GM12878 (cell line): Measurements from ENCODE around the gene PPP1R26. TPM values are rescaled to one million over a fixed set of nuclear protein-coding genes. Genes with fewer than 3 reads are reported as not detected.

Experiments
- ATF7 ChIP-seq: fragments of 450-650 bp; IDR thresholded peaks from 2 replicates; pipeline ENCODE4 v1.6.1; 2016; ENCODE audit warnings: low read depth, mild to moderate bottlenecking
- CBX3 ChIP-seq: fragments of 200-600 bp; sonication (generic); IDR thresholded peaks from 2 replicates; pipeline ENCODE4 v1.6.1; 2016; ENCODE audit warnings: low read depth, borderline replicate concordance
- CHD2 ChIP-seq: IDR thresholded peaks from 2 replicates; pipeline ENCODE4 v1.6.1; 2011; ENCODE audit warnings: low read depth, low read length, improper control_type of control experiment, borderline replicate concordance
- CTCF ChIP-seq, 3 experiments: IDR thresholded peaks in 2 of 3; conservative IDR thresholded peaks in 1 of 3; 2 replicates each; pipeline ENCODE4 v1.5.1; 2011; ENCODE audit warnings: low read depth in 3 of 3, low read length in 3 of 3, mild to moderate bottlenecking in 3 of 3, control low read depth in 2 of 3, moderate library complexity in 2 of 3, inconsistent platforms in 1 of 3, mixed read lengths in 1 of 3; ENCODE audit not compliant: control insufficient read depth in 2 of 3, insufficient read depth in 1 of 3; ENCODE audit errors: extremely low read depth in 1 of 3
- E4F1 ChIP-seq: fragments of 450-650 bp; IDR thresholded peaks from 2 replicates; pipeline ENCODE4 v1.6.1; 2018; ENCODE audit warnings: borderline replicate concordance, mild to moderate bottlenecking; ENCODE audit not compliant: partially characterized antibody
- EGR1 ChIP-seq, 2 experiments: IDR thresholded peaks; 1 replicate in 1 of 2; 2 replicates in 1 of 2; pipeline ENCODE4 v1.6.1; 2011 to 2012; ENCODE audit warnings: low read depth in 2 of 2, low read length in 2 of 2, borderline replicate concordance in 1 of 2, mild to moderate bottlenecking in 1 of 2, moderate library complexity in 1 of 2
- HDAC6 ChIP-seq: fragments of 200-600 bp; sonication (generic); IDR thresholded peaks from one replicate; pipeline ENCODE4 v1.8.0; 2017; ENCODE audit warnings: antibody characterized with exemption; ENCODE audit not compliant: unreplicated experiment
- IRF4 ChIP-seq: IDR thresholded peaks from 2 replicates; pipeline ENCODE4 v1.6.1; 2011; ENCODE audit warnings: low read depth, low read length
- JUNB ChIP-seq: IDR thresholded peaks from 2 replicates; pipeline ENCODE4 v1.6.1; 2016; ENCODE audit warnings: antibody characterized with exemption, mild to moderate bottlenecking
- JUND ChIP-seq: IDR thresholded peaks from 2 replicates; pipeline ENCODE4 v1.6.1; 2012; ENCODE audit warnings: low read depth, mild to moderate bottlenecking, low read length, improper control_type of control experiment, moderate library complexity
- MAX ChIP-seq: IDR thresholded peaks from 2 replicates; pipeline ENCODE4 v1.6.1; 2012; ENCODE audit warnings: low read depth, low read length, improper control_type of control experiment
- MYC ChIP-seq: IDR thresholded peaks from 2 replicates; pipeline ENCODE4 v1.6.1; 2011; ENCODE audit warnings: mild to moderate bottlenecking, low read length, moderate library complexity, inconsistent platforms; ENCODE audit not compliant: insufficient read depth, insufficient replicate concordance, insufficient read length, severe bottlenecking
- PAX5 ChIP-seq: IDR thresholded peaks from 2 replicates; pipeline ENCODE4 v1.6.1; 2011; ENCODE audit warnings: low read depth, low read length, borderline replicate concordance
- POLR2AphosphoS5 ChIP-seq: IDR thresholded peaks from 2 replicates; pipeline ENCODE4 v1.6.1; 2011; ENCODE audit warnings: mild to moderate bottlenecking, low read length, inconsistent platforms
- RB1 ChIP-seq: fragments of 450-650 bp; formaldehyde crosslinking; IDR thresholded peaks from 2 replicates; pipeline ENCODE4 v1.6.1; 2017; ENCODE audit warnings: mild to moderate bottlenecking, borderline replicate concordance
- SREBF1 ChIP-seq: IDR thresholded peaks from 2 replicates; pipeline ENCODE4 v1.6.1; 2012; ENCODE audit warnings: mild to moderate bottlenecking, low read length
- ZBTB11 ChIP-seq: fragments of 450-650 bp; formaldehyde crosslinking; IDR thresholded peaks from 2 replicates; pipeline ENCODE4 v1.5.0; 2022; ENCODE audit warnings: mild to moderate bottlenecking, missing genetic modification characterization
- polyA plus RNA-seq, 11 experiments: library from polyadenylated mRNA; depleted of rRNA in 4 of 11; unstranded in 6 of 11; stranded (reverse) in 5 of 11; fragments of >200 nt; fragmentation: Nextera tagmentation in 4 of 11; fragmentation: Illumina TruSeq in 1 of 11; extraction: Ambion mirVana in 4 of 11; extraction: Trizol in 1 of 11; gene quantifications; 1 replicate in 1 of 11; 2 replicates in 10 of 11; pipeline versions ENCODE4 v1.2.1 to v1.2.3, GENCODE V29; 2011 to 2016; ENCODE audit warnings: inconsistent platforms in 2 of 11, missing spikeins in 2 of 11, low read depth in 1 of 11
- total RNA-seq, 4 experiments: library from RNA; depleted of rRNA in 3 of 4; stranded (reverse); fragments of >200 nt in 3 of 4; fragmentation: Illumina TruSeq in 1 of 4; extraction: Trizol in 1 of 4; gene quantifications; 2 replicates each; pipeline versions ENCODE4 v1.2.1 to v1.2.3, GENCODE V29; 2013 to 2021

PPP1R26 gene
- total and polyA plus RNA-seq, 10 of the 15 experiments (the other 5 are each of a cell fraction or from before 2014, with no cell fraction given), result 0.02 to 1.9 (median 0.18) TPM

- TF ChIP-seq PAX5 (peak; percentile 84), IRF4 (no peak), RB1 (peak; percentile 62; the same call in 1 of the 2 replicates), POLR2AphosphoS5 (peak; percentile 70), CTCF (IDR thresholded peaks at IDR 0.05 in 2 of 3, conservative IDR thresholded peaks at IDR 0.05 in 1 of 3; ENCODE audit: control insufficient read depth in 2 of 3, extremely low read depth in 1 of 3, insufficient read depth in 1 of 3, low read depth in 3 of 3, low read length in 3 of 3) (peak; percentile 85 to 99 (median 96); a peak in 5 of 6 replicates), CBX3 (no peak), ATF7 (no peak), JUND (0 out of 2 replicates have a peak, but pooled peaks have one; percentile 25), ZBTB11 (CRISPR knock-in tag) (no peak), EGR1 (IDR thresholded peaks at IDR 0.05; ENCODE audit: borderline replicate concordance in 1 of 2, low read depth in 2 of 2, low read length in 2 of 2) (peak in 1 of 2 experiments; percentile 97; a peak in 2 of 3 replicates), E4F1 (no peak), MYC (peak; percentile 66), CHD2 (peak; percentile 66; the same call in 1 of the 2 replicates), JUNB (no peak), HDAC6 (no peak), MAX (peak; percentile 58; the same call in 1 of the 2 replicates), SREBF1 (no peak)
Measured at GRCh38 chr9:135500525-135501260, 21.1 kb downstream of the PPP1R26 start, which contains the start of gene MRPS2 (continued).
